CD14-positive monocyte (primary cell): ENCODE measurements around the gene PTPN14. TPM values are rescaled to one million over a fixed set of nuclear protein-coding genes. Genes with fewer than 3 reads are reported as not detected.

Experiments
- DNase-seq, 3 donors: peaks; one replicate each; pipeline ENCODE4 v3.0.0-alpha.2; 2011 to 2022
- H2AFZ ChIP-seq: 2 replicates; pipeline ENCODE4 v1.6.0; 2012; ENCODE audit warnings: mild to moderate bottlenecking, low read depth, low read length, inconsistent platforms; ENCODE audit not compliant: insufficient read depth, poor library complexity, severe bottlenecking
- H3K27ac ChIP-seq, 2 donors: 1 replicate in 1 of 2; 2 replicates in 1 of 2; pipeline ENCODE4 v1.5.1; 2012 to 2013; ENCODE audit warnings: low read length in 2 of 2, control low read depth in 1 of 2, inconsistent platforms in 1 of 2, low read depth in 1 of 2, mild to moderate bottlenecking in 1 of 2
- H3K27me3 ChIP-seq, 2 donors: one replicate each; pipeline versions ENCODE4 v1.6.0 to v1.6.1; 2011 to 2013; ENCODE audit warnings: low read length in 2 of 2; ENCODE audit not compliant: control insufficient read depth in 2 of 2, insufficient read depth in 2 of 2
- H3K36me3 ChIP-seq, 2 donors: replicated peaks in 1 of 2; 1 replicate in 1 of 2; 2 replicates in 1 of 2; pipeline versions ENCODE4 v1.5.1 to v1.6.1; 2012 to 2013; ENCODE audit warnings: low read length in 2 of 2, control low read depth in 1 of 2, inconsistent platforms in 1 of 2, mild to moderate bottlenecking in 1 of 2; ENCODE audit not compliant: insufficient read depth in 2 of 2, control insufficient read depth in 1 of 2
- H3K4me1 ChIP-seq, 2 donors: 1 replicate in 1 of 2; 2 replicates in 1 of 2; pipeline versions ENCODE4 v1.5.1 to v1.6.1; 2012 to 2013; ENCODE audit warnings: low read length in 2 of 2, control low read depth in 1 of 2, inconsistent platforms in 1 of 2, mild to moderate bottlenecking in 1 of 2, moderate library complexity in 1 of 2; ENCODE audit not compliant: insufficient read depth in 2 of 2, control insufficient read depth in 1 of 2
- H3K4me2 ChIP-seq: replicated peaks from 2 replicates; pipeline ENCODE3; 2012; ENCODE audit warnings: low read length, moderate library complexity, mild to moderate bottlenecking; ENCODE audit not compliant: poor library complexity, severe bottlenecking; ENCODE audit errors: extremely low read depth
- H3K4me3 ChIP-seq, 3 experiments: fragments of 200-600 bp in 1 of 3; sonication (generic) in 1 of 3; replicated peaks in 1 of 3; 1 replicate in 2 of 3; 2 replicates in 1 of 3; pipeline ENCODE4 v1.5.1; 2011 to 2013; ENCODE audit warnings: low read length in 3 of 3, mild to moderate bottlenecking in 3 of 3, control low read depth in 2 of 3, low read depth in 2 of 3, inconsistent platforms in 1 of 3, moderate library complexity in 1 of 3
- H3K79me2 ChIP-seq: 2 replicates; pipeline ENCODE4 v1.6.0; 2012; ENCODE audit warnings: mild to moderate bottlenecking, control low read depth, inconsistent platforms, low read length, moderate library complexity; ENCODE audit not compliant: insufficient read depth
- H3K9ac ChIP-seq: 2 replicates; pipeline ENCODE4 v1.6.0; 2017; ENCODE audit warnings: low read length, mild to moderate bottlenecking; ENCODE audit not compliant: insufficient read depth, poor library complexity, severe bottlenecking
- H3K9me3 ChIP-seq, 2 donors: replicated peaks in 1 of 2; 1 replicate in 1 of 2; 2 replicates in 1 of 2; pipeline versions ENCODE4 v1.5.1 to v1.6.1; 2012 to 2013; ENCODE audit warnings: low read length in 2 of 2, control low read depth in 1 of 2; ENCODE audit not compliant: control insufficient read depth in 1 of 2, insufficient read depth in 1 of 2
- H4K20me1 ChIP-seq: 2 replicates; pipeline ENCODE4 v1.6.0; 2012; ENCODE audit warnings: mild to moderate bottlenecking, low read length, control low read depth, moderate library complexity; ENCODE audit not compliant: insufficient read depth
- H3K27ac Mint-ChIP-seq, 7 donors: one replicate each; pipeline ENCODE4 v1.8.0; 2020; ENCODE audit warnings: mild to moderate bottlenecking in 7 of 7, mixed read lengths in 7 of 7, moderate library complexity in 6 of 7, inconsistent platforms in 2 of 7
- H3K27me3 Mint-ChIP-seq, 3 donors: one replicate each; pipeline ENCODE4 v1.8.0; 2021 to 2022; ENCODE audit warnings: low read depth in 3 of 3, mild to moderate bottlenecking in 3 of 3, mixed read lengths in 3 of 3, moderate library complexity in 3 of 3, inconsistent platforms in 1 of 3
- H3K36me3 Mint-ChIP-seq, 2 donors: one replicate each; pipeline ENCODE4 v1.8.0; 2020; ENCODE audit warnings: mixed read lengths in 2 of 2, inconsistent platforms in 1 of 2, mild to moderate bottlenecking in 1 of 2
- H3K4me1 Mint-ChIP-seq: one replicate; pipeline ENCODE4 v1.8.0; 2020; ENCODE audit warnings: mild to moderate bottlenecking, mixed read lengths
- H3K4me3 Mint-ChIP-seq, 2 donors: one replicate each; pipeline ENCODE4 v1.8.0; 2020; ENCODE audit warnings: mild to moderate bottlenecking in 2 of 2, mixed read lengths in 2 of 2, moderate library complexity in 1 of 2
- H3K9me3 Mint-ChIP-seq, 7 donors: one replicate each; pipeline ENCODE4 v1.8.0; 2020 to 2022; ENCODE audit warnings: mixed read lengths in 7 of 7, mild to moderate bottlenecking in 6 of 7, moderate library complexity in 6 of 7, inconsistent platforms in 2 of 7
- CTCF ChIP-seq: fragments of 200-600 bp; IDR thresholded peaks from one replicate; pipeline ENCODE4 v1.8.0; 2022; ENCODE audit warnings: antibody characterized with exemption, mild to moderate bottlenecking
- WGBS: methylation state at CpG from one replicate; pipeline ENCODE4 v1.1.5; 2013; ENCODE audit warnings: missing lambda C conversion rate; ENCODE audit not compliant: insufficient coverage; 5-methylcytosine and 5-hydroxymethylcytosine counted together
- intact Hi-C, 2 donors: fragments of 100-400 bp; cut with micrococcal nuclease; formaldehyde crosslinking; loops; one replicate each; pipeline versions ENCODE4 v1.15.0 to v1.15.1; 2023
- polyA plus RNA-seq, 3 donors: library from polyadenylated mRNA; depleted of rRNA in 1 of 3; unstranded in 2 of 3; stranded (reverse) in 1 of 3; fragments of 300-500 nt in 2 of 3; fragments of >200 nt in 1 of 3; fragmentation: Illumina TruSeq in 2 of 3; gene quantifications; 1 replicate in 2 of 3; 2 replicates in 1 of 3; pipeline ENCODE4 v1.2.3, GENCODE V29; 2012 to 2021

PTPN14 gene
- polyA plus RNA-seq, 3 donors: 0.01 TPM; not detected in 1

GRCh38 chr1:214389734-214390133 is 161.7 kb downstream of the PTPN14 start:
- Mint-ChIP-seq H3K36me3 (no peaks in the 10 kb centered on the region), H3K27me3 (peaks cover 0 to 3% (median 0%) of the 10 kb centered on the region in 3 donors), H3K27ac (no peak overlapping the region), H3K4me1 (no peaks in the 10 kb centered on the region), H3K4me3 (no peak overlapping the region), H3K9me3 (no peaks in the 10 kb centered on the region)
- DNase-seq: no peak
- Histone ChIP-seq H4K20me1 (no peaks in the 10 kb centered on the region), H2AFZ (no peak overlapping the region), H3K4me3 (no peak overlapping the region), H3K27me3 (no peaks in the 10 kb centered on the region), H3K36me3 (no peaks in the 10 kb centered on the region), H3K27ac (no peak overlapping the region), H3K79me2 (no peaks in the 10 kb centered on the region), H3K4me2 (no peak overlapping the region), H3K9ac (no peak overlapping the region), H3K4me1 (no peaks in the 10 kb centered on the region), H3K9me3 (no peaks in the 10 kb centered on the region)
- no peak for TF ChIP-seq CTCF
- WGBS: no CpG with 5 or more reads among the region's 4 CpGs
- intact Hi-C loops: no loop called here

GRCh38 chr1:214386747-214387146 is 164.7 kb downstream of the PTPN14 start:
- Histone ChIP-seq H3K79me2 (no peaks in the 10 kb centered on the region), H4K20me1 (no peaks in the 10 kb centered on the region), H3K27ac (no peak overlapping the region), H3K4me3 (no peak overlapping the region), H2AFZ (no peak overlapping the region), H3K9ac (no peak overlapping the region), H3K36me3 (no peaks in the 10 kb centered on the region), H3K27me3 (no peaks in the 10 kb centered on the region), H3K4me2 (no peak overlapping the region), H3K4me1 (no peaks in the 10 kb centered on the region), H3K9me3 (no peaks in the 10 kb centered on the region)
- H3K4me1 Mint-ChIP-seq: no peaks in the 10 kb centered on the region
- no peaks in the 10 kb centered on the region for H3K36me3 Mint-ChIP-seq
- no peak for TF ChIP-seq CTCF
- intact Hi-C loops: no loop called here
- peaks cover 0 to 2% (median 0%) of the 10 kb centered on the region in 7 donors for H3K9me3 Mint-ChIP-seq
- WGBS: 99% methylated on average over 7 of the region's 14 CpGs
- no peak for DNase-seq
- no peak overlapping the region for H3K27ac Mint-ChIP-seq
- peaks cover 0 to 3% (median 0%) of the 10 kb centered on the region in 3 donors for H3K27me3 Mint-ChIP-seq
- H3K4me3 Mint-ChIP-seq: no peak overlapping the region
